SK-N-SH (cell line): ENCODE data around the gene CYBC1.

ENCODE experiments used
- EZH2phosphoT487 ChIP-seq: fragments of 200-600 bp; sonication (generic); IDR thresholded peaks from 2 replicates; pipeline ENCODE4 v1.6.1; 2017; ENCODE audit warnings: low read depth, mixed run types, mild to moderate bottlenecking, antibody characterized with exemption, moderate library complexity, borderline replicate concordance
- GABPA ChIP-seq: IDR thresholded peaks from 2 replicates; pipeline ENCODE4 v1.4.0; 2012; ENCODE audit warnings: low read depth, mild to moderate bottlenecking
- GATA2 ChIP-seq: sonication (generic); formaldehyde crosslinking; IDR thresholded peaks from 2 replicates; pipeline ENCODE4 v1.5.0; 2020; ENCODE audit warnings: mild to moderate bottlenecking, missing genetic modification reagents
- MEF2A ChIP-seq: IDR thresholded peaks from 2 replicates; pipeline ENCODE4 v1.4.0; 2012; ENCODE audit warnings: low read depth, borderline replicate concordance
- NFIC ChIP-seq: IDR thresholded peaks from 2 replicates; pipeline ENCODE4 v1.4.0; 2012; ENCODE audit warnings: borderline replicate concordance
- NRF1 ChIP-seq: IDR thresholded peaks from 2 replicates; pipeline ENCODE4 v1.6.1; 2012; ENCODE audit warnings: low read depth, mild to moderate bottlenecking, low read length
- POLR2AphosphoS5 ChIP-seq: IDR thresholded peaks from 2 replicates; pipeline ENCODE4 v1.6.1; 2012; ENCODE audit warnings: low read depth, low read length
- RFX5 ChIP-seq: IDR thresholded peaks from 2 replicates; pipeline ENCODE4 v1.6.1; 2012; ENCODE audit warnings: mild to moderate bottlenecking, improper control_type of control experiment, low read length
- SMC3 ChIP-seq: IDR thresholded peaks from 2 replicates; pipeline ENCODE4 v1.6.1; 2012; ENCODE audit warnings: low read depth, low read length, improper control_type of control experiment
- TF ChIP-seq, protein P1 (sequence below): fragments of 200-600 bp; sonication (generic); IDR thresholded peaks from 2 replicates; pipeline ENCODE4 v1.6.1; 2017; ENCODE audit warnings: antibody characterized with exemption, mild to moderate bottlenecking, moderate library complexity
- TF ChIP-seq, protein P2 (sequence below): fragments of 150-350 bp; IDR thresholded peaks from 2 replicates; pipeline ENCODE4 v1.6.1; 2016; ENCODE audit warnings: mild to moderate bottlenecking, low read depth, low read length

DNA sequence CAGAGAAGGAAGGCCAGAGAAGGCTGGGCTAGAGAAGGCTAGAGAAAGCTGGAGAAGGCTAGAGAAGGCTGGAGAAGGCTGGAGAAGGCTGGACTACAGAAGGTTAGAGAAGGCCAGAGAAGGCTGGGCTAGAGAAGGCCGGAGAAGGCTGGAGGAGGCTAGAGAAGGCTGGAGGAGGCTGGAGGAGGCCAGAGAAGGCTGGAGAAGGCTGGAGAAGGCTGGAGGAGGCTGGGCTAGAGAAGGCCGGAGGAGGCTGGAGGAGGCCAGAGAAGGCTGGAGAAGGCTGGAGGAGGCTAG, 25.7 kb downstream of the CYBC1 start:
- TF ChIP-seq POLR2AphosphoS5 = no peak
- TF ChIP-seq MEF2A = no peak
- no peak for TF ChIP-seq NFIC
- TF ChIP-seq, protein P1, sequence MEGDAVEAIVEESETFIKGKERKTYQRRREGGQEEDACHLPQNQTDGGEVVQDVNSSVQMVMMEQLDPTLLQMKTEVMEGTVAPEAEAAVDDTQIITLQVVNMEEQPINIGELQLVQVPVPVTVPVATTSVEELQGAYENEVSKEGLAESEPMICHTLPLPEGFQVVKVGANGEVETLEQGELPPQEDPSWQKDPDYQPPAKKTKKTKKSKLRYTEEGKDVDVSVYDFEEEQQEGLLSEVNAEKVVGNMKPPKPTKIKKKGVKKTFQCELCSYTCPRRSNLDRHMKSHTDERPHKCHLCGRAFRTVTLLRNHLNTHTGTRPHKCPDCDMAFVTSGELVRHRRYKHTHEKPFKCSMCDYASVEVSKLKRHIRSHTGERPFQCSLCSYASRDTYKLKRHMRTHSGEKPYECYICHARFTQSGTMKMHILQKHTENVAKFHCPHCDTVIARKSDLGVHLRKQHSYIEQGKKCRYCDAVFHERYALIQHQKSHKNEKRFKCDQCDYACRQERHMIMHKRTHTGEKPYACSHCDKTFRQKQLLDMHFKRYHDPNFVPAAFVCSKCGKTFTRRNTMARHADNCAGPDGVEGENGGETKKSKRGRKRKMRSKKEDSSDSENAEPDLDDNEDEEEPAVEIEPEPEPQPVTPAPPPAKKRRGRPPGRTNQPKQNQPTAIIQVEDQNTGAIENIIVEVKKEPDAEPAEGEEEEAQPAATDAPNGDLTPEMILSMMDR = no peak
- no peak for TF ChIP-seq EZH2phosphoT487
- no peak for TF ChIP-seq SMC3
- no peak for TF ChIP-seq GABPA
- no peak for TF ChIP-seq RFX5
- TF ChIP-seq, protein P2, sequence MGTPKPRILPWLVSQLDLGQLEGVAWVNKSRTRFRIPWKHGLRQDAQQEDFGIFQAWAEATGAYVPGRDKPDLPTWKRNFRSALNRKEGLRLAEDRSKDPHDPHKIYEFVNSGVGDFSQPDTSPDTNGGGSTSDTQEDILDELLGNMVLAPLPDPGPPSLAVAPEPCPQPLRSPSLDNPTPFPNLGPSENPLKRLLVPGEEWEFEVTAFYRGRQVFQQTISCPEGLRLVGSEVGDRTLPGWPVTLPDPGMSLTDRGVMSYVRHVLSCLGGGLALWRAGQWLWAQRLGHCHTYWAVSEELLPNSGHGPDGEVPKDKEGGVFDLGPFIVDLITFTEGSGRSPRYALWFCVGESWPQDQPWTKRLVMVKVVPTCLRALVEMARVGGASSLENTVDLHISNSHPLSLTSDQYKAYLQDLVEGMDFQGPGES = no peak
- TF ChIP-seq GATA2 (CRISPR knock-in tag) = no peak
- no peak for TF ChIP-seq NRF1
